ENCODE measurements around the gene CEP131. TPM values are rescaled to one million over a fixed set of nuclear protein-coding genes. Genes with fewer than 3 reads are reported as not detected.

The CEP131 gene
- total and polyA plus RNA-seq, 8 donors = 4.8 to 75.0 (median 12.1) TPM

DNA sequence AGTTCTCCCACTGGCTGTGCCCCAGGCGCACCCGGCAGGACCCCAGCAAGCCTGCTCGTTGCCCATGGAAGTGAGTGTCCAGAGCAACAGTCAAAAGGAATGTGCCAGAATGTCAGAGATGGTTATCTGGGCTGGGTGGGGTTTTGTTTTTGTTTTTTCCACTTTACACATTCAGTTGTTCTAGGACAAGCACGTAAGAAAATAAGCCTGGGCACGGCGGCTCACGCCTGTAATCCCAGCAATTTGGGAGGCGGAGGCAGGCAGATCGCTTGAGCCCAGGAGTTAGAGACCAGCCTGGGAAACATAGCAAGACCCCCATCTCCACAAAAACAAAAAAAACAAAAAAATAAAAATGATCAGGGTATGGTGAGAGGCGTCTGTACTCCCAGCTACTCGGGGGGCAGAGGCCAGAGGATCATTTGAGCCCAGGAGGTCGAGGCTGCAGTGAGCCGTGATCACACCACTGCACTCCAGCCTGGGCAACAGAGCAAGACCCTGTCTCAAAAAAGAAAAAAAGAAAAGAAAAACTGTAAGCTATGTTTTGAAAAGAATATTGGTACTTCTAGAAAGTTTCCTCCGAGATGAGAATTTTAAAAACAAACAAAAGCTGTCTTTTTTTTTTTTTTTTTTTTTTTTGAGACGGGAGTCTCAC, 24.7 kb upstream of the CEP131 start:
- Histone ChIP-seq H3K9me3 (no peaks in the 10 kb centered on the region), H3K27me3 (no peaks in the 10 kb centered on the region), H3K36me3 (peaks cover 27 to 65% (median 52%) of the 10 kb centered on the region in 4 donors), H3K4me3 (no peak overlapping the region), H3K27ac (no peak overlapping the region), H3K4me1 (no peaks in the 10 kb centered on the region)
- intact Hi-C loops (cut with DNase I; ENCODE audit: low total_unique reads) = no loop called here
- no peak for DNase-seq
- 89 to 91% (median 90%) methylated on average over 14 to 15 of the region's 15 CpGs for WGBS, 5 donors
- TF ChIP-seq POLR2AphosphoS5 (IDR thresholded peaks at IDR 0.05) (no peak), EP300 (IDR thresholded peaks at IDR 0.05) (no peak), POLR2A (IDR thresholded peaks at IDR 0.05) (no peak)
- TF ChIP-seq, protein P1, sequence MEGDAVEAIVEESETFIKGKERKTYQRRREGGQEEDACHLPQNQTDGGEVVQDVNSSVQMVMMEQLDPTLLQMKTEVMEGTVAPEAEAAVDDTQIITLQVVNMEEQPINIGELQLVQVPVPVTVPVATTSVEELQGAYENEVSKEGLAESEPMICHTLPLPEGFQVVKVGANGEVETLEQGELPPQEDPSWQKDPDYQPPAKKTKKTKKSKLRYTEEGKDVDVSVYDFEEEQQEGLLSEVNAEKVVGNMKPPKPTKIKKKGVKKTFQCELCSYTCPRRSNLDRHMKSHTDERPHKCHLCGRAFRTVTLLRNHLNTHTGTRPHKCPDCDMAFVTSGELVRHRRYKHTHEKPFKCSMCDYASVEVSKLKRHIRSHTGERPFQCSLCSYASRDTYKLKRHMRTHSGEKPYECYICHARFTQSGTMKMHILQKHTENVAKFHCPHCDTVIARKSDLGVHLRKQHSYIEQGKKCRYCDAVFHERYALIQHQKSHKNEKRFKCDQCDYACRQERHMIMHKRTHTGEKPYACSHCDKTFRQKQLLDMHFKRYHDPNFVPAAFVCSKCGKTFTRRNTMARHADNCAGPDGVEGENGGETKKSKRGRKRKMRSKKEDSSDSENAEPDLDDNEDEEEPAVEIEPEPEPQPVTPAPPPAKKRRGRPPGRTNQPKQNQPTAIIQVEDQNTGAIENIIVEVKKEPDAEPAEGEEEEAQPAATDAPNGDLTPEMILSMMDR (IDR thresholded peaks at IDR 0.05) = no peak

DNA sequence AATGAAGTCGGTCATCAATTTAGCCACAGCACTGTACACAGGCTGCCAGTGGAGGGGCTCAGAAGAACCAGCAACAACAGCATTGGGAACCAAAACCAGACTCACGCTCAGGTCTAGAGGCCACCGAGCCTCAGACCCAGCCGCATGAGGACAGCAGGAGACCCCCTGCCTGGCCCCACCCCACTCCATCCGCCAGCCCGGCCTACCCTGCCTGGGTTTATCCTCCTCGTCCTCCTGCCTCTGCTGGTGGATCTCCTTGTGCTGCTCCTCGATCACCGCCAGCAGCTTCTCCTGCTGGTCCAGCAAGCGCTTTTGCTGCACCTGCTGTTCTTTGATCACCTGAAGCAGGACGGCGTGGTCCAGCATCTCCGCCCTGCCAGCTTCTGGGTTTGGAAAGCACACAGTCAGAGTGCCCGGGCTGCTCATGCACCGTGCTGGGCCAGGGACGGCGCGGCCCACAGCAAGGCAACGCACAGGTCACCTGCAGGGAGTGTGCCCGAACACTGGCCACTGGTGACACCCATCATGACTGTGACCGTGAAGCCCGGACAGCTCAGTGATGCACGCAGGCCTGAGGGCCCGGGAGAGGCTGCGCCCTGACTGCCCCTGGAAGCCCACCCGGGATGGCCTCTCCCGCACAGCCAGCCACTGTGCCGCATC, 24.0 kb upstream of the CEP131 start:
- no peak overlapping the region for H3K27ac ChIP-seq
- H3K27me3 ChIP-seq = no peaks in the 10 kb centered on the region
- no peak for TF ChIP-seq EP300 (IDR thresholded peaks at IDR 0.05)
- no peak for TF ChIP-seq POLR2A (IDR thresholded peaks at IDR 0.05)
- TF ChIP-seq, protein P1 (IDR thresholded peaks at IDR 0.05) = no peak
- no peak for TF ChIP-seq POLR2AphosphoS5 (IDR thresholded peaks at IDR 0.05)
- no peaks in the 10 kb centered on the region for H3K9me3 ChIP-seq
- WGBS, 5 donors = 91 to 93% (median 92%) methylated on average over 22 to 28 of the region's 28 CpGs
- DNase-seq = no peak
- peaks cover 21 to 59% (median 45%) of the 10 kb centered on the region in 4 donors for H3K36me3 ChIP-seq
- intact Hi-C loops (cut with DNase I; ENCODE audit: low total_unique reads) = no loop called here
- no peak overlapping the region for H3K4me3 ChIP-seq
- peaks cover 0 to 4% (median 0%) of the 10 kb centered on the region in 4 donors for H3K4me1 ChIP-seq

DNA sequence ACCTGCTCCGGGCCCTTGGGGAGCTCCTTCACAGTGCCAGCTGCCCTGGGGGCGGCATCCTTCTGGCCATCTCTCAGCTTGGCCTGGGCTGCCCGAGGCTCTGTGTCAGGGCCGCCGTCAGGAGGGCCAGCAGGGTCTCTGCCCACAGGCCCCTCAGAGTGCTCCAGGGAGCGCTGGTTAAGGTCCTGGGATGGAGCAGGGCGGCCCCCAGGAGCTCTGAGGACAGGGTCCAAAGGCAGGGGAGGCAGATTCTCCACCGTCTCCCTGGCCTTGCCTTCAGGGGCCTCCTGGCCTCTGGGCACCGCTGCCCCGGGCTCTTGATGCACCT, 23.5 kb upstream of the CEP131 start:
- DNase-seq = no peak
- intact Hi-C loops (cut with DNase I; ENCODE audit: low total_unique reads) = no loop called here
- Histone ChIP-seq H3K27me3 (no peaks in the 10 kb centered on the region), H3K9me3 (no peaks in the 10 kb centered on the region), H3K4me1 (peaks cover 0 to 9% (median 0%) of the 10 kb centered on the region in 4 donors), H3K4me3 (no peak overlapping the region), H3K27ac (no peak overlapping the region), H3K36me3 (peaks cover 18 to 56% (median 42%) of the 10 kb centered on the region in 4 donors)
- TF ChIP-seq POLR2AphosphoS5 (IDR thresholded peaks at IDR 0.05) = no peak
- TF ChIP-seq EP300 (IDR thresholded peaks at IDR 0.05) = no peak
- TF ChIP-seq, protein P1 (IDR thresholded peaks at IDR 0.05) = no peak
- TF ChIP-seq POLR2A (IDR thresholded peaks at IDR 0.05) = no peak
- 85 to 92% (median 88%) methylated on average over 4 to 10 of the region's 10 CpGs for WGBS, 5 donors

DNA sequence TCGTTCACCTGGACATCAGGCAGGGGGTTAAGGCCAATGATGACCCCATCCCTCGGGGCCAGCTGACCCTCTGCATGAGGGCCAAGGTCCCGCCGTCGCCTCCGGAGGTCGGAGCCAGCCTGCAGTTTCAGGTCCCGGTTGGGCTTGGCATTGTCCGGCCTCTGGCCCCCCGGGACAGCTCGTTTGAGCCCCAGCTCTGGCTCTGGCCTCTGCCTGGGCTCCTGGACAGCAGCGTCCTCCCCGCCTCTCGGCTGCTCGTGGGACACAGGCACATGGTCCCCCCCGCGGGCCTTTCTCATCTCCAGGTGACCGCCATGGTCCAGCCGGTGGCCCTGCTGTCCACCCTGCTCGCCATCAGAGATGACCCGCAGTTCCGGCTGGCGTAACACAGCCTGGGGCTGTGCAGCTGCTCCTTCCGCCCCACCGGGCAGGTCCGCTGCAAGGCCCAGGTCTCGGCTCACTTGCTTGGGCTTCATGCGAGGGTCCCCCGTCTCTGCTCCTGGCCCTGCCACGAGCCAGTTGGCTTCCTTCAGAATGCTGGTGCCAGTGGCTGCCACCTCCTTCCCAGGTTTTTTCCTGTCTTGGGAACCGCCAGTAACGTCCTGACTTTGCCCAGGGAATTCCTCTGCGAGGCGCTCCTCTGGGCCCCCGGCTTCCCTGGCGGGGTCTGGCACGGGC, 23.0 kb upstream of the CEP131 start:
- TF ChIP-seq POLR2AphosphoS5 (IDR thresholded peaks at IDR 0.05) (no peak), EP300 (IDR thresholded peaks at IDR 0.05) (no peak), POLR2A (IDR thresholded peaks at IDR 0.05) (no peak)
- TF ChIP-seq, protein P1 (IDR thresholded peaks at IDR 0.05) = no peak
- H3K9me3 ChIP-seq = no peaks in the 10 kb centered on the region
- H3K27ac ChIP-seq = no peak overlapping the region
- H3K36me3 ChIP-seq = peaks cover 13 to 54% (median 39%) of the 10 kb centered on the region in 4 donors
- no peak overlapping the region for H3K4me3 ChIP-seq
- H3K27me3 ChIP-seq = no peaks in the 10 kb centered on the region
- WGBS, 5 donors = 77 to 89% (median 82%) methylated on average over 5 to 37 of the region's 37 CpGs
- intact Hi-C loops (cut with DNase I; ENCODE audit: low total_unique reads) = no loop called here
- DNase-seq = no peak
- peaks cover 0 to 14% (median 4%) of the 10 kb centered on the region in 4 donors for H3K4me1 ChIP-seq
